ENCODE measurements around the gene CCDC47.

Gene CCDC47

GRCh38 chr17:63773272-63774140 lies at the start of gene CCDC47:
Gene CCDC47 (minus strand): TSS chr17:63773597. CDS start chr17:63766175, 7,422 bp downstream.
- Mint-ChIP-seq H3K9me3 (no peaks in the 10 kb centered on the region), H3K4me3 (peak within 1 kb of the TSS; percentile 94), H3K36me3 (peaks cover 88% of the 10 kb centered on the region), H3K27ac (peak within 1 kb of the TSS; percentile 98), H3K4me1 (peaks cover 40% of the 10 kb centered on the region)
- peak; percentile 97 to 99 for DNase-seq (ENCODE audit: low spot score in 2 of 2)
- ATAC-seq: peak; percentile 93

- Mint-ChIP-seq H3K36me3 (peaks cover 100% of the 10 kb centered on the region), H3K4me1 (peaks cover 66% of the 10 kb centered on the region), H3K9me3 (no peaks in the 10 kb centered on the region), H3K27ac (peak overlapping the region; percentile 77), H3K4me3 (no peak overlapping the region)
- no peak for ATAC-seq
- no peak for DNase-seq (ENCODE audit: low spot score in 2 of 2)
These were observed 49.1 kb upstream of the CCDC47 start for GRCh38 chr17:63822537-63822936.

- Mint-ChIP-seq H3K36me3 (peaks cover 100% of the 10 kb centered on the region), H3K4me1 (peaks cover 59% of the 10 kb centered on the region), H3K27ac (peak overlapping the region; percentile 77), H3K9me3 (no peaks in the 10 kb centered on the region), H3K4me3 (no peak overlapping the region)
- ATAC-seq (no peak), DNase-seq (ENCODE audit: low spot score in 2 of 2) (no peak)
These were observed 48.4 kb upstream of the CCDC47 start for GRCh38 chr17:63821804-63822203.

GRCh38 chr17:63820963-63821561 lies 47.7 kb upstream of the CCDC47 start:
- Mint-ChIP-seq H3K36me3 (peaks cover 100% of the 10 kb centered on the region), H3K4me3 (no peak overlapping the region), H3K9me3 (no peaks in the 10 kb centered on the region), H3K4me1 (peaks cover 51% of the 10 kb centered on the region), H3K27ac (peak overlapping the region; percentile 77)
- no peak for ATAC-seq
- no peak for DNase-seq (ENCODE audit: low spot score in 2 of 2)

- Mint-ChIP-seq H3K36me3 (peaks cover 100% of the 10 kb centered on the region), H3K4me1 (peaks cover 40% of the 10 kb centered on the region), H3K9me3 (no peaks in the 10 kb centered on the region), H3K27ac (peak overlapping the region; percentile 77), H3K4me3 (no peak overlapping the region)
- ATAC-seq (no peak), DNase-seq (ENCODE audit: low spot score in 2 of 2) (no peak)
These were observed 46.5 kb upstream of the CCDC47 start for GRCh38 chr17:63819585-63820537.

GRCh38 chr17:63819131-63819530 lies 45.7 kb upstream of the CCDC47 start:
- H3K4me1 Mint-ChIP-seq: peaks cover 33% of the 10 kb centered on the region
- ATAC-seq (no peak), DNase-seq (ENCODE audit: low spot score in 2 of 2) (no peak)
- peak overlapping the region; percentile 77 for H3K27ac Mint-ChIP-seq
- H3K9me3 Mint-ChIP-seq: no peaks in the 10 kb centered on the region
- H3K4me3 Mint-ChIP-seq: no peak overlapping the region
- H3K36me3 Mint-ChIP-seq: peaks cover 100% of the 10 kb centered on the region

- ATAC-seq (no peak), DNase-seq (ENCODE audit: low spot score in 2 of 2) (no peak)
- peak overlapping the region; percentile 77 for H3K27ac Mint-ChIP-seq
- H3K4me1 Mint-ChIP-seq: peaks cover 20% of the 10 kb centered on the region
- no peak overlapping the region for H3K4me3 Mint-ChIP-seq
- H3K36me3 Mint-ChIP-seq: peaks cover 100% of the 10 kb centered on the region
- no peaks in the 10 kb centered on the region for H3K9me3 Mint-ChIP-seq
These were observed 44.5 kb upstream of the CCDC47 start for GRCh38 chr17:63817736-63818385.

GRCh38 chr17:63816669-63817068 lies 43.3 kb upstream of the CCDC47 start:
- ATAC-seq (no peak), DNase-seq (ENCODE audit: low spot score in 2 of 2) (no peak)
- no peak overlapping the region for H3K4me3 Mint-ChIP-seq
- H3K9me3 Mint-ChIP-seq: no peaks in the 10 kb centered on the region
- peaks cover 12% of the 10 kb centered on the region for H3K4me1 Mint-ChIP-seq
- peaks cover 100% of the 10 kb centered on the region for H3K36me3 Mint-ChIP-seq
- no peak overlapping the region for H3K27ac Mint-ChIP-seq

- H3K9me3 Mint-ChIP-seq: no peaks in the 10 kb centered on the region
- H3K4me3 Mint-ChIP-seq: no peak overlapping the region
- no peak for DNase-seq (ENCODE audit: low spot score in 2 of 2)
- H3K36me3 Mint-ChIP-seq: peaks cover 100% of the 10 kb centered on the region
- H3K27ac Mint-ChIP-seq: no peak overlapping the region
- ATAC-seq: no peak
- peaks cover 7% of the 10 kb centered on the region for H3K4me1 Mint-ChIP-seq
These were observed 42.7 kb upstream of the CCDC47 start for GRCh38 chr17:63816123-63816522.

- Mint-ChIP-seq H3K4me3 (no peak overlapping the region), H3K4me1 (peaks cover 5% of the 10 kb centered on the region), H3K36me3 (peaks cover 100% of the 10 kb centered on the region), H3K9me3 (no peaks in the 10 kb centered on the region), H3K27ac (no peak overlapping the region)
- ATAC-seq (no peak), DNase-seq (ENCODE audit: low spot score in 2 of 2) (no peak)
These were observed 36.6 kb upstream of the CCDC47 start for GRCh38 chr17:63809970-63810369.

GRCh38 chr17:63805591-63805990 lies 32.2 kb upstream of the CCDC47 start:
- no peaks in the 10 kb centered on the region for H3K9me3 Mint-ChIP-seq
- peaks cover 5% of the 10 kb centered on the region for H3K4me1 Mint-ChIP-seq
- peak overlapping the region; percentile 12 for H3K27ac Mint-ChIP-seq
- peaks cover 100% of the 10 kb centered on the region for H3K36me3 Mint-ChIP-seq
- no peak for ATAC-seq
- no peak for DNase-seq (ENCODE audit: low spot score in 2 of 2)
- H3K4me3 Mint-ChIP-seq: no peak overlapping the region

GRCh38 chr17:63804328-63804727 lies 30.9 kb upstream of the CCDC47 start:
- DNase-seq (ENCODE audit: low spot score in 2 of 2) (no peak), ATAC-seq (no peak)
- peaks cover 5% of the 10 kb centered on the region for H3K4me1 Mint-ChIP-seq
- H3K36me3 Mint-ChIP-seq: peaks cover 100% of the 10 kb centered on the region
- no peaks in the 10 kb centered on the region for H3K9me3 Mint-ChIP-seq
- no peak overlapping the region for H3K4me3 Mint-ChIP-seq
- H3K27ac Mint-ChIP-seq: peak overlapping the region; percentile 30

- Mint-ChIP-seq H3K36me3 (peaks cover 100% of the 10 kb centered on the region), H3K4me1 (no peaks in the 10 kb centered on the region), H3K4me3 (no peak overlapping the region), H3K9me3 (no peaks in the 10 kb centered on the region), H3K27ac (no peak overlapping the region)
- ATAC-seq (no peak), DNase-seq (ENCODE audit: low spot score in 2 of 2) (no peak)
These were observed 27.4 kb upstream of the CCDC47 start for GRCh38 chr17:63800783-63801182.

GRCh38 chr17:63798572-63799106 lies 25.2 kb upstream of the CCDC47 start:
- H3K4me3 Mint-ChIP-seq: no peak overlapping the region
- ATAC-seq (no peak), DNase-seq (ENCODE audit: low spot score in 2 of 2) (no peak)
- no peak overlapping the region for H3K27ac Mint-ChIP-seq
- H3K9me3 Mint-ChIP-seq: no peaks in the 10 kb centered on the region
- no peaks in the 10 kb centered on the region for H3K4me1 Mint-ChIP-seq
- peaks cover 100% of the 10 kb centered on the region for H3K36me3 Mint-ChIP-seq

Measured in stimulated activated effector memory CD8-positive, alpha-beta T cell treated with anti-CD3 and anti-CD28 coated beads, Interleukin-12 subunit alpha, Interleukin-12 subunit beta, amount 100 ng/mL, for 72 hours (primary cell).